Body of pancreas (tissue), 4 donors: ENCODE results near the gene BGN. TPM values are rescaled to one million over a fixed set of nuclear protein-coding genes. Genes with fewer than 3 reads are reported as not detected.

Source experiments
- ATAC-seq: fragments of 150-250 bp; one replicate; pipeline ENCODE4 v1.9.1; 2016
- DNase-seq, 4 donors: peaks; one replicate each; pipeline ENCODE4 v3.0.0-alpha.2; 2019
- H3K27ac ChIP-seq, 4 donors: fragments of 200-600 bp; sonication (generic); 1 replicate in 3 of 4; 2 replicates in 1 of 4; pipeline versions ENCODE4 v1.5.1 to v1.6.1; 2016 to 2019; ENCODE audit warnings: mild to moderate bottlenecking in 1 of 4, mixed read lengths in 1 of 4, moderate library complexity in 1 of 4
- H3K27me3 ChIP-seq, 2 donors: fragments of 200-600 bp; sonication (generic); one replicate each; pipeline ENCODE4 v1.6.0; 2016; ENCODE audit warnings: mild to moderate bottlenecking in 1 of 2
- H3K36me3 ChIP-seq, 2 donors: fragments of 200-600 bp; sonication (generic); replicated peaks in 1 of 2; 2 replicates each; pipeline ENCODE4 v1.5.1; 2016; ENCODE audit warnings: low read depth in 2 of 2; ENCODE audit not compliant: insufficient read depth in 1 of 2
- H3K4me1 ChIP-seq: fragments of 200-600 bp; sonication (generic); one replicate; pipeline ENCODE4 v1.6.0; 2016
- H3K4me3 ChIP-seq, 2 donors: fragments of 200-600 bp; sonication (generic); 1 replicate in 1 of 2; 2 replicates in 1 of 2; pipeline ENCODE4 v1.5.1; 2016 to 2019
- H3K9me3 ChIP-seq, 3 donors: fragments of 200-600 bp; sonication (generic); 1 replicate in 2 of 3; 2 replicates in 1 of 3; pipeline ENCODE4 v1.5.1; 2016
- CTCF ChIP-seq, 7 experiments: fragments of 450-650 bp in 4 of 7; fragments of 200-600 bp in 3 of 7; sonication (generic) in 3 of 7; IDR thresholded peaks; one replicate each; pipeline ENCODE4 v1.5.1; 2016 to 2019; ENCODE audit warnings: antibody characterized with exemption in 7 of 7
- POLR2A ChIP-seq, 3 donors: fragments of 450-650 bp; IDR thresholded peaks; one replicate each; pipeline ENCODE4 v1.6.1; 2016; ENCODE audit warnings: antibody characterized with exemption in 3 of 3, mild to moderate bottlenecking in 2 of 3
- WGBS, 2 donors: methylation state at CpG; one replicate each; pipeline ENCODE4 v1.1.5; 2017; 5-methylcytosine and 5-hydroxymethylcytosine counted together
- intact Hi-C: fragments of 100-400 bp; cut with DNase I; formaldehyde crosslinking; loops from one replicate; pipeline ENCODE4 v1.15.1; 2023
- total RNA-seq, 2 donors: library from RNA; depleted of rRNA; stranded (reverse); fragments of >200 nt; gene quantifications; one replicate each; pipeline ENCODE4 v1.1.0, GENCODE V29; 2016

Gene BGN
- total RNA-seq, 2 donors from 2014 or later: 30.7 to 34.0 TPM

- DNase-seq: no peak
- intact Hi-C loops: no loop called here
- 83 to 93% methylated on average over 1 to 4 of the region's 4 CpGs for WGBS, 2 donors
- no peaks in the 10 kb centered on the region for H3K27me3 ChIP-seq
- H3K9me3 ChIP-seq: no peaks in the 10 kb centered on the region
- no peak overlapping the region for H3K27ac ChIP-seq
- no peak for ATAC-seq
- H3K36me3 ChIP-seq: no peaks in the 10 kb centered on the region
- no peak for TF ChIP-seq POLR2A (IDR thresholded peaks at IDR 0.05)
- no peak for TF ChIP-seq CTCF (IDR thresholded peaks at IDR 0.05)
- no peaks in the 10 kb centered on the region for H3K4me1 ChIP-seq
- H3K4me3 ChIP-seq: no peak overlapping the region
These were observed 36.3 kb upstream of the BGN start for GRCh38 chrX:153458476-153458875.

GRCh38 chrX:153459986-153460385 lies 34.8 kb upstream of the BGN start:
- no peaks in the 10 kb centered on the region for H3K36me3 ChIP-seq
- H3K27me3 ChIP-seq: no peaks in the 10 kb centered on the region
- H3K4me1 ChIP-seq: no peaks in the 10 kb centered on the region
- H3K4me3 ChIP-seq: no peak overlapping the region
- WGBS, 2 donors: 78 to 89% methylated on average over 3 to 4 of the region's 4 CpGs
- intact Hi-C loops: no loop called here
- no peak for DNase-seq
- no peak overlapping the region for H3K27ac ChIP-seq
- TF ChIP-seq CTCF (IDR thresholded peaks at IDR 0.05): no peak
- no peak for TF ChIP-seq POLR2A (IDR thresholded peaks at IDR 0.05)
- no peak for ATAC-seq
- H3K9me3 ChIP-seq: no peaks in the 10 kb centered on the region

- no peaks in the 10 kb centered on the region for H3K36me3 ChIP-seq
- intact Hi-C loops: no loop called here
- TF ChIP-seq CTCF (IDR thresholded peaks at IDR 0.05) (peak; percentile 27 to 44 (median 40)), POLR2A (IDR thresholded peaks at IDR 0.05) (no peak)
- peak; percentile 29 to 44 (median 38) for DNase-seq
- H3K4me1 ChIP-seq: no peaks in the 10 kb centered on the region
- no peak overlapping the region for H3K27ac ChIP-seq
- no peaks in the 10 kb centered on the region for H3K9me3 ChIP-seq
- ATAC-seq: no peak
- H3K4me3 ChIP-seq: no peak overlapping the region
- WGBS, 2 donors: 29 to 70% methylated on average over 2 to 5 of the region's 7 CpGs
- H3K27me3 ChIP-seq: no peaks in the 10 kb centered on the region
These were observed 34.0 kb upstream of the BGN start for GRCh38 chrX:153460826-153461225.

- WGBS, 2 donors: 89% methylated on average over 9 of the region's 10 CpGs; no CpG with 5 or more reads in 1 of the 2 donors
- no peaks in the 10 kb centered on the region for H3K36me3 ChIP-seq
- H3K4me1 ChIP-seq: no peaks in the 10 kb centered on the region
- H3K27me3 ChIP-seq: no peaks in the 10 kb centered on the region
- TF ChIP-seq CTCF (IDR thresholded peaks at IDR 0.05) (no peak), POLR2A (IDR thresholded peaks at IDR 0.05) (no peak)
- ATAC-seq (no peak), DNase-seq (no peak)
- H3K27ac ChIP-seq: no peak overlapping the region
- intact Hi-C loops: no loop called here
- H3K9me3 ChIP-seq: no peaks in the 10 kb centered on the region
- H3K4me3 ChIP-seq: no peak overlapping the region
These were observed 32.5 kb upstream of the BGN start for GRCh38 chrX:153462291-153462690.

- H3K4me3 ChIP-seq: no peak overlapping the region
- no peaks in the 10 kb centered on the region for H3K4me1 ChIP-seq
- DNase-seq (no peak), ATAC-seq (no peak)
- no peak for TF ChIP-seq POLR2A (IDR thresholded peaks at IDR 0.05)
- H3K27ac ChIP-seq: no peak overlapping the region
- no peaks in the 10 kb centered on the region for H3K27me3 ChIP-seq
- H3K9me3 ChIP-seq: no peaks in the 10 kb centered on the region
- 89 to 93% methylated on average over 3 of the region's 6 CpGs for WGBS, 2 donors
- intact Hi-C loops: no loop called here
- H3K36me3 ChIP-seq: no peaks in the 10 kb centered on the region
These were observed 31.7 kb upstream of the BGN start for GRCh38 chrX:153463031-153463430.
